Psoas muscle (tissue), 8 donors: ENCODE data around the gene OR1F1. TPM values are rescaled to one million over a fixed set of nuclear protein-coding genes. Genes with fewer than 3 reads are reported as not detected.
"Not testable (repeated sequence)": the region's sequence is repeated elsewhere in the genome, so short reads cannot be mapped to it uniquely, and the experiment has no call there.

Experiments used
- ATAC-seq, 4 donors: fragments of 200-7000 bp; cut with Tn5 transposase; one replicate each; pipeline ENCODE4 v1.9.1; 2020; ENCODE audit warnings: moderate library complexity in 3 of 4, mild to moderate bottlenecking in 2 of 4
- DNase-seq, 2 donors: peaks; one replicate each; pipeline ENCODE4 v3.0.0-alpha.2; 2020
- H3K27ac ChIP-seq: fragments of 200-600 bp; one replicate; pipeline ENCODE4 v1.8.0; 2022
- H3K27me3 ChIP-seq, 3 donors: fragments of 200-600 bp in 1 of 3; one replicate each; pipeline versions ENCODE4 v1.6.1 to v1.8.0; 2013 to 2022; ENCODE audit warnings: low read length in 2 of 3, mild to moderate bottlenecking in 2 of 3, moderate library complexity in 1 of 3; ENCODE audit not compliant: insufficient read depth in 3 of 3
- H3K36me3 ChIP-seq, 2 donors: fragments of 200-600 bp in 1 of 2; one replicate each; pipeline versions ENCODE4 v1.6.1 to v1.8.0; 2013 to 2022; ENCODE audit warnings: low read depth in 1 of 2, mild to moderate bottlenecking in 1 of 2, moderate library complexity in 1 of 2; ENCODE audit not compliant: insufficient read depth in 1 of 2
- H3K4me1 ChIP-seq: fragments of 200-600 bp; one replicate; pipeline ENCODE4 v1.8.0; 2022
- H3K4me3 ChIP-seq: fragments of 200-600 bp; one replicate; pipeline ENCODE4 v1.8.0; 2022; ENCODE audit warnings: mild to moderate bottlenecking
- H3K9me3 ChIP-seq: fragments of 200-600 bp; one replicate; pipeline ENCODE4 v1.8.0; 2022
- CTCF ChIP-seq: fragments of 200-600 bp; IDR thresholded peaks from one replicate; pipeline ENCODE4 v1.8.0; 2022; ENCODE audit warnings: antibody characterized with exemption
- WGBS, 3 donors: extraction: QIAGEN DNeasy Blood & Tissue Kit; methylation state at CpG; one replicate each; pipeline versions ENCODE4 v1.1.6 to v1.1.7; 2013; 5-methylcytosine and 5-hydroxymethylcytosine counted together
- intact Hi-C, 2 donors: fragments of 100-400 bp; cut with DNase I; formaldehyde crosslinking; loops; one replicate each; pipeline versions ENCODE4 v1.11.0 to v1.14.2; 2022
- polyA plus RNA-seq, 3 donors: library from polyadenylated mRNA; stranded (reverse); fragments of 200-250 nt; gene quantifications; one replicate each; pipeline ENCODE4 v1.2.3, GENCODE V29; 2013
- total RNA-seq, 4 donors: library from RNA; stranded (reverse); fragmentation: NEBNext Ultra II Directional in 2 of 4; extraction: Animal tissue kit (Norgen Biotek cat#: 25700) in 2 of 4; gene quantifications; one replicate each; pipeline versions ENCODE4 v1.2.1 to v1.2.4, GENCODE V29; 2021 to 2023
- donor health status: healthy with polysubstance abuse.
- donor health status: DM: no; HTN: no; CAD: no; lungs with moderate emphysema.
- donor health status: Bipolar disorder and iron deficiency.
- donor health status: healthy.
- donor health status: DM: yes; HTN: yes; CAD: no.
- donor health status: DM: no; HTN: no; CAD: no.
- donor health status: DM: no; HTN: no; CAD: no.
- donor health status: DM: yes; HTN: yes; CAD: no.

The OR1F1 gene
- total and polyA plus RNA-seq, 7 donors = not detected

GRCh38 chr16:3193221-3194212 lies 5.5 kb downstream of the OR1F1 start:
- no peak for ATAC-seq
- Histone ChIP-seq H3K4me3 (no peak overlapping the region), H3K27me3 (peaks cover 0 to 85% (median 49%) of the 10 kb centered on the region in 3 donors), H3K27ac (no peak overlapping the region), H3K9me3 (no peaks in the 10 kb centered on the region), H3K36me3 (no peaks in the 10 kb centered on the region), H3K4me1 (peaks cover 5% of the 10 kb centered on the region)
- DNase-seq = no peak
- WGBS, 3 donors = 62 to 71% (median 63%) methylated on average over 49 of the region's 49 CpGs
- intact Hi-C loops = no loop called here
- no peak for TF ChIP-seq CTCF

GRCh38 chr16:3194792-3195191 lies 6.8 kb downstream of the OR1F1 start:
- no peak for DNase-seq
- Histone ChIP-seq H3K4me3 (no peak overlapping the region), H3K27me3 (peaks cover 0 to 75% (median 39%) of the 10 kb centered on the region in 3 donors), H3K36me3 (no peaks in the 10 kb centered on the region), H3K27ac (no peak overlapping the region), H3K9me3 (no peaks in the 10 kb centered on the region), H3K4me1 (no peaks in the 10 kb centered on the region)
- 50 to 57% (median 53%) methylated on average over 20 of the region's 20 CpGs for WGBS, 3 donors
- no peak for TF ChIP-seq CTCF
- intact Hi-C loops = no loop called here
- no peak for ATAC-seq

- no peak for TF ChIP-seq CTCF
- Histone ChIP-seq H3K9me3 (no peaks in the 10 kb centered on the region), H3K36me3 (no peaks in the 10 kb centered on the region), H3K4me3 (no peak overlapping the region), H3K27me3 (peaks cover 0 to 75% (median 32%) of the 10 kb centered on the region in 3 donors), H3K27ac (no peak overlapping the region), H3K4me1 (no peaks in the 10 kb centered on the region)
- ATAC-seq (no peak), DNase-seq (no peak)
- 64 to 69% (median 65%) methylated on average over 10 of the region's 10 CpGs for WGBS, 3 donors
- intact Hi-C loops = no loop called here
Measured at GRCh38 chr16:3195975-3196374, 8.0 kb downstream of the OR1F1 start.

GRCh38 chr16:3197694-3198333 lies 9.8 kb downstream of the OR1F1 start:
- ATAC-seq, intact Hi-C loops, H3K36me3 ChIP-seq, DNase-seq, H3K27ac ChIP-seq, H3K9me3 ChIP-seq, H3K4me3 ChIP-seq, H3K4me1 ChIP-seq: not testable (repeated sequence)
- H3K27me3 ChIP-seq = peaks cover 0 to 57% (median 22%) of the 10 kb centered on the region in 3 donors
- 37 to 42% (median 37%) methylated on average over 3 of the region's 3 CpGs for WGBS, 3 donors
